Breast epithelium (tissue), 4 donors: ENCODE results near the gene PKD1. TPM values are rescaled to one million over a fixed set of nuclear protein-coding genes. Genes with fewer than 3 reads are reported as not detected.

Experiments used
- DNase-seq, 2 donors: peaks; one replicate each; pipeline ENCODE4 v3.0.0-alpha.2; 2019; ENCODE audit warnings: low spot score in 2 of 2
- H3K27ac ChIP-seq, 2 donors: fragments of 200-600 bp; sonication (generic) in 1 of 2; one replicate each; pipeline ENCODE4 v1.5.1; 2016 to 2019; ENCODE audit warnings: mild to moderate bottlenecking in 1 of 2
- H3K27me3 ChIP-seq, 2 donors: fragments of 200-600 bp; sonication (generic) in 1 of 2; one replicate each; pipeline versions ENCODE4 v1.5.1 to v1.6.0; 2017 to 2019; ENCODE audit warnings: control low read depth in 1 of 2, mild to moderate bottlenecking in 1 of 2
- H3K36me3 ChIP-seq: fragments of 200-600 bp; one replicate; pipeline ENCODE4 v1.5.1; 2019
- H3K4me1 ChIP-seq, 2 donors: fragments of 200-600 bp; sonication (generic); one replicate each; pipeline ENCODE4 v1.5.1; 2016 to 2019; ENCODE audit warnings: control low read depth in 1 of 2
- H3K4me3 ChIP-seq, 3 donors: fragments of 200-600 bp; sonication (generic); 1 replicate in 2 of 3; 2 replicates in 1 of 3; pipeline ENCODE4 v1.5.1; 2016 to 2019; ENCODE audit warnings: mild to moderate bottlenecking in 3 of 3, moderate library complexity in 2 of 3
- H3K9me3 ChIP-seq, 2 donors: fragments of 200-600 bp; sonication (generic) in 1 of 2; one replicate each; pipeline ENCODE4 v1.5.1; 2016 to 2019; ENCODE audit warnings: control low read depth in 1 of 2
- POLR2A ChIP-seq: fragments of 450-650 bp; IDR thresholded peaks from one replicate; pipeline ENCODE4 v1.6.1; 2016; ENCODE audit warnings: antibody characterized with exemption, mild to moderate bottlenecking, moderate library complexity
- POLR2AphosphoS5 ChIP-seq, 3 donors: sonication (generic); formaldehyde crosslinking; IDR thresholded peaks; one replicate each; pipeline ENCODE4 v1.6.1; 2017; ENCODE audit warnings: antibody characterized with exemption in 3 of 3
- intact Hi-C: fragments of 100-400 bp; cut with DNase I; formaldehyde crosslinking; loops from one replicate; pipeline ENCODE4 v1.15.1; 2023; ENCODE audit warnings: low total_unique reads
- total RNA-seq, 3 donors: library from RNA; depleted of rRNA; stranded (reverse); fragments of >200 nt; gene quantifications; one replicate each; pipeline ENCODE4 v1.1.0, GENCODE V29; 2016
- TF ChIP-seq, protein P1 (sequence below), 3 donors: fragments of 450-650 bp; IDR thresholded peaks; one replicate each; pipeline ENCODE4 v1.5.1; 2016 to 2017; ENCODE audit warnings: antibody characterized with exemption in 3 of 3, mild to moderate bottlenecking in 3 of 3, moderate library complexity in 3 of 3

Gene PKD1
- total RNA-seq, 3 donors from 2014 or later: 74.2 to 110 (median 107) TPM

DNA sequence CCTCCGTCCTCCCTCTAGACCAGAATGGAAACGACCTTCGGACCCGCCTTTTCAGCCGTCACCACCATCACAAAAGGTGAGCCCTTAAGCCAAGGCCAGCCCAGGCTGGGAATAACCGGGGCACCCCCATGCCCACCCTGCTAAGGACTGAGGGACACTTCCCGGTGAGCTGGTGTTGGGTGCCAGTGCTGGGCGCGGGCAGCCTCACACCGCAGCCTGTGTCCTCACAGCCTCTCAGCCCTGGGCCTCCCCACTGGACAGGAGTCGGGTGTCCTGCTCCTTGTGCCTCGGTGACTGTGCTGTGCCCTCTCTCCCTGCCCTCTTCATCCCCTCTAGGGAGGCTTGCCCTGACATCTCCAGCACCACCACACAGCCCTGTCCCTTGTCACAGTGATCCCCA lies 30.2 kb upstream of the PKD1 start:
- intact Hi-C loops: no loop called here
- Histone ChIP-seq H3K9me3 (no peaks in the 10 kb centered on the region), H3K4me3 (no peak overlapping the region), H3K36me3 (no peaks in the 10 kb centered on the region), H3K4me1 (peaks cover 17 to 20% of the 10 kb centered on the region in 2 donors), H3K27me3 (no peaks in the 10 kb centered on the region), H3K27ac (no peak overlapping the region)
- TF ChIP-seq POLR2AphosphoS5 (IDR thresholded peaks at IDR 0.05) (no peak), POLR2A (no peak)
- TF ChIP-seq, protein P1, sequence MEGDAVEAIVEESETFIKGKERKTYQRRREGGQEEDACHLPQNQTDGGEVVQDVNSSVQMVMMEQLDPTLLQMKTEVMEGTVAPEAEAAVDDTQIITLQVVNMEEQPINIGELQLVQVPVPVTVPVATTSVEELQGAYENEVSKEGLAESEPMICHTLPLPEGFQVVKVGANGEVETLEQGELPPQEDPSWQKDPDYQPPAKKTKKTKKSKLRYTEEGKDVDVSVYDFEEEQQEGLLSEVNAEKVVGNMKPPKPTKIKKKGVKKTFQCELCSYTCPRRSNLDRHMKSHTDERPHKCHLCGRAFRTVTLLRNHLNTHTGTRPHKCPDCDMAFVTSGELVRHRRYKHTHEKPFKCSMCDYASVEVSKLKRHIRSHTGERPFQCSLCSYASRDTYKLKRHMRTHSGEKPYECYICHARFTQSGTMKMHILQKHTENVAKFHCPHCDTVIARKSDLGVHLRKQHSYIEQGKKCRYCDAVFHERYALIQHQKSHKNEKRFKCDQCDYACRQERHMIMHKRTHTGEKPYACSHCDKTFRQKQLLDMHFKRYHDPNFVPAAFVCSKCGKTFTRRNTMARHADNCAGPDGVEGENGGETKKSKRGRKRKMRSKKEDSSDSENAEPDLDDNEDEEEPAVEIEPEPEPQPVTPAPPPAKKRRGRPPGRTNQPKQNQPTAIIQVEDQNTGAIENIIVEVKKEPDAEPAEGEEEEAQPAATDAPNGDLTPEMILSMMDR (IDR thresholded peaks at IDR 0.05): no peak
- no peak for DNase-seq

- Histone ChIP-seq H3K27ac (peak overlapping the region; percentile 92 to 97), H3K4me1 (peaks cover 28 to 32% of the 10 kb centered on the region in 2 donors), H3K9me3 (no peaks in the 10 kb centered on the region), H3K36me3 (no peaks in the 10 kb centered on the region), H3K4me3 (peak overlapping the region in 1 of 3 donors; percentile 20), H3K27me3 (no peaks in the 10 kb centered on the region)
- intact Hi-C loops: no loop called here
- DNase-seq: peak; percentile 73 to 86
- TF ChIP-seq, protein P1 (IDR thresholded peaks at IDR 0.05): no peak
- TF ChIP-seq POLR2AphosphoS5 (IDR thresholded peaks at IDR 0.05): peak in 1 of 3 donors; percentile 26
These were observed 27.6 kb upstream of the PKD1 start for GRCh38 chr16:2163211-2163881.

DNA sequence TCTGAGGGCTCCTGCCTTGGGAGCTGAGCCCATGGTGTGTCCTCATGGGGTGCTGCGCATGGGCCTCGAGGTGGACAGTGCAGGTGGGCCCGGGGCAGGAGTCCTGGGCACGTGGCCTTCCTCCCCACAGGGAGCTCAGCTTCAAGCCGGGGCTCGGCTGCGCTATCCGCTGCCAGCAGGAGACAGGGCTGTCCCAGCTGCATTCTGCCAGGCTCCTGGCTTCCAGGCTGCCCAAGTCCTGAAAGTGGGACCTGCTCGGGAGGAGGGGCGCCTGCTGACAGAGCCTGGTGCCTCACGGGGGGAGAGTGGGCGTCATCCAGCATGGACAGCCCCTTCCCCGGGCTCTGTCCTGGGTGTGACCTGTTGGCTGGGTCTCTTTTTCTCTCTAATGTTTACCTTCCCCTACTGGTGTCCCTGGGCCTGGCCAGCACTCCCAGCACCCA lies 27.0 kb upstream of the PKD1 start:
- intact Hi-C loops: no loop called here
- no peak for DNase-seq
- Histone ChIP-seq H3K4me1 (peaks cover 28 to 38% of the 10 kb centered on the region in 2 donors), H3K27ac (peak overlapping the region; percentile 92 to 97), H3K9me3 (no peaks in the 10 kb centered on the region), H3K27me3 (no peaks in the 10 kb centered on the region), H3K36me3 (no peaks in the 10 kb centered on the region), H3K4me3 (peak overlapping the region in 1 of 3 donors; percentile 20)
- TF ChIP-seq, protein P1 (IDR thresholded peaks at IDR 0.05): no peak
- TF ChIP-seq POLR2AphosphoS5 (IDR thresholded peaks at IDR 0.05) (no peak), POLR2A (no peak)

GRCh38 chr16:2161911-2162310 lies 26.2 kb upstream of the PKD1 start:
- intact Hi-C loops: no loop called here
- peak overlapping the region; percentile 92 to 97 for H3K27ac ChIP-seq
- peaks cover 31 to 45% of the 10 kb centered on the region in 2 donors for H3K4me1 ChIP-seq
- H3K27me3 ChIP-seq: no peaks in the 10 kb centered on the region
- no peaks in the 10 kb centered on the region for H3K36me3 ChIP-seq
- DNase-seq: no peak
- peak overlapping the region in 1 of 3 donors; percentile 49 for H3K4me3 ChIP-seq
- no peaks in the 10 kb centered on the region for H3K9me3 ChIP-seq
- TF ChIP-seq POLR2A (no peak), POLR2AphosphoS5 (IDR thresholded peaks at IDR 0.05) (no peak)
- TF ChIP-seq, protein P1 (IDR thresholded peaks at IDR 0.05): no peak

DNA sequence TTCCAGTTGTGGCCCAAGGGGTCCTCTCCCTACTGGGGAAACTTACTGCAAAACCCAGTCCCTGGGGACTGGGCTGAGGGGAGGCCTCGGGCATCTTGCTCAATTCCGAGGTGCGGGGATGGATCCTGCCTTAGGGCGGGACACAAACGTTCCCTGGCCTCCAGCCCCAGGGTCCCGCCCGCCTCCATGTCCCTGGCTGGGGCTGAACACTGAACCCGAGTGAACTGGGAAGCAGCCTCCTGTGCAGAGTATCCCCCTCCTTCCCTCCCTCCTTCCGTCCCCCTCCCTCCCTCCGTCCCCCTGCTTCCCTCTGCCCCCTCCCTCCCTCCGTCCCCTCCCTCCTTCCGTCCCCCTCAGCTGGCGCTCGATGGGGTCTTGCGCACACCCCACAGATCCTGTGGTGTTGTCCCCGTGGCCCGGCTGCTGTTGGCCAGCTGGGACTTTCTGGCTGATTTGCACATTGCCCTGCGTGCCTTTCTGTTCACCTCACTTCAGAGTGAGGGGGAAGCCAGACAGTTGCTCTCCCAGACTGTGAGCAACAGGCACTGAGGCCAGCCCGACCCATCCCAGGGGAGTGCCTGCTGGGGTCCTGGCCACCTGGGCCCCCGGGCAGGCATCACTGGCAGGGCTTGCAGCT lies 25.3 kb upstream of the PKD1 start:
- DNase-seq: no peak
- H3K4me1 ChIP-seq: peaks cover 37 to 53% of the 10 kb centered on the region in 2 donors
- H3K4me3 ChIP-seq: peak overlapping the region in 2 of 3 donors; percentile 38 to 49
- H3K27me3 ChIP-seq: no peaks in the 10 kb centered on the region
- intact Hi-C loops: no loop called here
- no peaks in the 10 kb centered on the region for H3K9me3 ChIP-seq
- H3K36me3 ChIP-seq: no peaks in the 10 kb centered on the region
- H3K27ac ChIP-seq: peak overlapping the region; percentile 92 to 97
- TF ChIP-seq POLR2AphosphoS5 (IDR thresholded peaks at IDR 0.05) (peak in 2 of 3 donors; percentile 17 to 29), POLR2A (no peak)
- TF ChIP-seq, protein P1 (IDR thresholded peaks at IDR 0.05): no peak
